Activated T-helper 17 cell treated with anti-CD3 and anti-CD28 coated beads, Interleukin-2, amount 50 U/mL, for 72 hours (primary cell): ENCODE data around the gene WDR83. TPM values are rescaled to one million over a fixed set of nuclear protein-coding genes. Genes with fewer than 3 reads are reported as not detected.

Experiments used
- ATAC-seq: fragments of 150-1000 bp; cut with Tn5 transposase; replicated peaks from 2 replicates; pipeline ENCODE4 v1.10.0; 2021; ENCODE audit warnings: mild to moderate bottlenecking, moderate library complexity
- H3K27ac Mint-ChIP-seq: one replicate; pipeline ENCODE4 v1.8.0; 2022; ENCODE audit warnings: mixed read lengths
- H3K27me3 Mint-ChIP-seq: one replicate; pipeline ENCODE4 v1.8.0; 2022; ENCODE audit warnings: mixed read lengths
- H3K36me3 Mint-ChIP-seq: one replicate; pipeline ENCODE4 v1.8.0; 2022; ENCODE audit warnings: low read depth, mild to moderate bottlenecking, mixed read lengths
- H3K4me1 Mint-ChIP-seq: one replicate; pipeline ENCODE4 v1.8.0; 2022; ENCODE audit warnings: mixed read lengths
- H3K4me3 Mint-ChIP-seq: one replicate; pipeline ENCODE4 v1.8.0; 2022; ENCODE audit warnings: mild to moderate bottlenecking, mixed read lengths
- H3K9me3 Mint-ChIP-seq: one replicate; pipeline ENCODE4 v1.8.0; 2022; ENCODE audit warnings: mixed read lengths
- total RNA-seq, 2 donors: library from RNA; stranded (reverse); gene quantifications; one replicate each; pipeline ENCODE4 v1.2.3, GENCODE V29; 2022

Gene WDR83
- total RNA-seq, 2 donors from 2014 or later, result 17.7 to 30.4 TPM

DNA sequence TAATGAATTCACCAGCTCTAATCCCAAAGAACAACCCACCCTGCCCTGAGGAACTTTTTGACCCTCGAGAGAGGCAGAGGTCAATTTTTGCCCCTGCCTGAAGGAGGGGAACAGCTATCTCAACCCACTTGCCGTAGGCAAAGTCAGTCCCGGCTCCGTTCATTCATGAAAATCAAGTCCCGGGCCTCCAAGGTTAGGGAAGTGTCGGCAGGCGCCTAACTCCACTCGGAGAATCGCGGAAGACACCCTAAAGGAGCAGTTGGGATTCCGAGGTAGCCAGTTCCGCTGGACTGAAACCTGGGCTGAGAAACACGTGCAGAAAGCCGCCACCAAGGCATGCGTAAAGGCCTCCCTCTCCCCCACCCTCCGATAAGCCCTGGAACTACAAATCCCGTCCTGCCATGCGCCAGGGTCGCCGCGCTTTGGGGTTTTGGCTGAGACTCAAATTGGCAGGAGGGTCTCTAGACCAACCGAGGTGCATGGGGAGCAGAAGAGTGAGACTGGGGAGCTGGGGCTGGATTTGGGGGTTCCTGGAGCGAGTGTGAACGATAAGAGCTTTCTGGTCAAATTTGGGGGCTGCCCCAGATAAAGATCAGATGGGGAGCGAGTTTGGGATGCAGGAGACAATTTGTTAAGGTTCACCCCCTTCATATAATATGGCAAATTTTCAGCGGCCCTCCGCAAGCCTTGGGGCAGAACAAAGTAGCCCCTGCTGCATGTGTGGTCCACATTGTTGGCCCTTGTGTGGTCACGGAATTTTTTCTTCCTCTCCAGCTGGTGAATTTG, 57.2 kb downstream of the WDR83 start, which contains the start of gene TNPO2:
TNPO2 (minus strand) TSS at position 292 of the 786 bp plus-strand sequence. CDS start 2,955 bp downstream, outside the sequence.
- peak within 1 kb of the TSS; percentile 98 for H3K27ac Mint-ChIP-seq
- H3K36me3 Mint-ChIP-seq, result peaks cover 65% of the 10 kb centered on the region

More for the DNA sequence above, 57.2 kb downstream of the WDR83 start, which contains the start of gene TNPO2:
- H3K9me3 Mint-ChIP-seq, result no peaks in the 10 kb centered on the region
- no peaks in the 10 kb centered on the region for H3K27me3 Mint-ChIP-seq
- peak within 1 kb of the TSS; percentile 97 for H3K4me3 Mint-ChIP-seq
- peaks cover 24% of the 10 kb centered on the region for H3K4me1 Mint-ChIP-seq
- peak; percentile 34 for ATAC-seq

Other genes with a start within 250 kb of the WDR83 start
- gene ZNF443, start 225.8 kb upstream of the WDR83 start, total RNA-seq, result 1 to 10 TPM; 1.9 to 3.4 TPM
- gene ZNF709, start 182.0 kb upstream of the WDR83 start, total RNA-seq, result 1 to 10 TPM; 1.6 to 3.4 TPM
- 1 to 10 TPM; 4.1 to 6.1 TPM for gene ZNF564, start 115.3 kb upstream of the WDR83 start, total RNA-seq
- gene ZNF490, start 56.0 kb upstream of the WDR83 start, total RNA-seq, result 10 to 100 TPM in 1 of 2 donors, 1 to 10 TPM in 1; 7.3 to 11.1 TPM
- gene ZNF791, start 55.9 kb upstream of the WDR83 start, total RNA-seq, result 10 to 100 TPM; 16.7 to 19.0 TPM
- 100 to 1,000 TPM; 199 to 247 TPM for gene MAN2B1, start 65 bp upstream of the WDR83 start, total RNA-seq
- 100 to 1,000 TPM; 125 to 167 TPM for gene DHPS, start 15.1 kb downstream of the WDR83 start, total RNA-seq
- not detected for gene GNG14, start 21.2 kb downstream of the WDR83 start, total RNA-seq
- gene FBXW9, start 29.8 kb downstream of the WDR83 start, total RNA-seq, result 1 to 10 TPM; 4.7 to 9.9 TPM
- 100 to 1,000 TPM in 1 of 2 donors, 10 to 100 TPM in 1; 71.9 to 106 TPM for gene TNPO2, start 57.1 kb downstream of the WDR83 start, total RNA-seq
- gene TRIR, start 67.9 kb downstream of the WDR83 start, total RNA-seq, result 100 to 1,000 TPM; 135 to 172 TPM
- 10 to 100 TPM; 37.7 to 66.6 TPM for gene GET3, start 70.7 kb downstream of the WDR83 start, total RNA-seq
- not detected for gene BEST2, start 85.0 kb downstream of the WDR83 start, total RNA-seq
- 10 to 100 TPM; 22.5 to 44.4 TPM for gene HOOK2, start 108.7 kb downstream of the WDR83 start, total RNA-seq
- gene JUNB, start 124.7 kb downstream of the WDR83 start, total RNA-seq, result 100 to 1,000 TPM; 328 to 586 TPM
- 100 to 1,000 TPM; 307 to 415 TPM for gene PRDX2, start 135.0 kb downstream of the WDR83 start, total RNA-seq
- 10 to 100 TPM; 25.5 to 32.7 TPM for gene THSD8, start 135.3 kb downstream of the WDR83 start, total RNA-seq
- gene RNASEH2A, start 139.8 kb downstream of the WDR83 start, total RNA-seq, result 10 to 100 TPM; 30.1 to 53.5 TPM
- not detected for gene RTBDN, start 167.8 kb downstream of the WDR83 start, total RNA-seq
- gene MAST1, start 171.7 kb downstream of the WDR83 start, total RNA-seq, result 1 to 10 TPM; 2.4 to 2.6 TPM
- 10 to 100 TPM; 32.5 to 34.2 TPM for gene DNASE2, start 214.6 kb downstream of the WDR83 start, total RNA-seq
- gene KLF1, start 220.4 kb downstream of the WDR83 start, total RNA-seq, result under 1 TPM in 1 of 2 donors, not detected in 1; 0.61 TPM
- 10 to 100 TPM; 25.8 to 48.4 TPM for gene GCDH, start 224.4 kb downstream of the WDR83 start, total RNA-seq